NT2/D1 (cell line): ENCODE measurements around the gene DLG2.

Source experiments
- SUZ12 ChIP-seq: IDR thresholded peaks from 2 replicates; pipeline ENCODE4 v1.6.1; 2011; ENCODE audit not compliant: insufficient read length, insufficient read depth; ENCODE audit errors: extremely low read depth
- YY1 ChIP-seq: IDR thresholded peaks from 2 replicates; pipeline ENCODE4 v1.6.1; 2011; ENCODE audit not compliant: insufficient read length, insufficient read depth
- ZNF274 ChIP-seq: IDR thresholded peaks from 2 replicates; pipeline ENCODE4 v1.6.1; 2011; ENCODE audit warnings: mild to moderate bottlenecking, low read depth, low read length

- TF ChIP-seq SUZ12 (no peak), ZNF274 (no peak), YY1 (no peak)
Observed at GRCh38 chr11:83628622-83629355, 1998.4 kb downstream of the DLG2 start.
